ENCODE measurements around the gene FOXJ1. TPM values are rescaled to one million over a fixed set of nuclear protein-coding genes. Genes with fewer than 3 reads are reported as not detected.

The FOXJ1 gene
- total and polyA plus RNA-seq, 2 of the 8 experiments (the other 6 are each of a cell fraction or from before 2014, with no cell fraction given): 4.7 to 5.4 TPM

- no peak for TF ChIP-seq USF2 (IDR thresholded peaks at IDR 0.05; ENCODE audit: low read length)
- no peak for TF ChIP-seq TAF7 (optimal IDR thresholded peaks at IDR 0.05; ENCODE audit: borderline replicate concordance, low read depth, low read length)
- TF ChIP-seq RNF2 (IDR thresholded peaks at IDR 0.05; ENCODE audit: borderline replicate concordance, low read depth, low read length, missing control alignments, poor library complexity, severe bottlenecking): no peak
- no peak for TF ChIP-seq CEBPB (IDR thresholded peaks at IDR 0.05; ENCODE audit: low read depth, low read length)
- TF ChIP-seq TCF12 (IDR thresholded peaks at IDR 0.05; ENCODE audit: low read depth, low read length): no peak
- TF ChIP-seq FOSL1 (IDR thresholded peaks at IDR 0.05; ENCODE audit: insufficient read depth, low read depth, low read length): no peak
- TF ChIP-seq ASH2L (IDR thresholded peaks at IDR 0.05; ENCODE audit: low read length): no peak
- no peak for DNase-seq (ENCODE audit: low read depth in 1 of 2, low spot score in 2 of 2)
- H3K4ac ChIP-seq (replicated peaks; ENCODE audit: insufficient read length, low read depth, low read length): no peak overlapping the region
- no peak overlapping the region for H4K8ac ChIP-seq (ENCODE audit: extremely low read depth, insufficient read depth, low read length)
- no peak overlapping the region for H3K27ac ChIP-seq (ENCODE audit: low read depth, low read length)
- ChIA-PET CTCF (ENCODE audit: partially characterized antibody) (interaction anchor here (0.7 to 5.8 kb wide), 16 partner anchors 9 to 92 kb away, joined by 3 to 72 read pairs (median 4); no protein-coding TSS in a partner anchor), POLR2A (ENCODE audit: partially characterized antibody) (no interaction called here)
- H4K5ac ChIP-seq (ENCODE audit: insufficient read length, low read depth, low read length): no peak overlapping the region
- no peaks in the 10 kb centered on the region for H3K36me3 ChIP-seq (ENCODE audit: control insufficient read depth in 2 of 4, insufficient read depth in 4 of 4, low read length in 3 of 4)
- H3K56ac ChIP-seq (replicated peaks; ENCODE audit: insufficient read length, low read depth, low read length): no peak overlapping the region
- H3K4me1 ChIP-seq (replicated peaks in 1 of 4; ENCODE audit: control insufficient read depth in 3 of 4, insufficient read depth in 4 of 4, low read length in 3 of 4): peaks cover 0 to 4% (median 0%) of the 10 kb centered on the region in 4 experiments; a peak in 4 of 7 replicates
- H3K9me3 ChIP-seq (ENCODE audit: insufficient read depth in 2 of 2, low read depth in 1 of 2, low read length in 1 of 2): no peaks in the 10 kb centered on the region
- H3K23ac ChIP-seq (ENCODE audit: insufficient read length): no peak overlapping the region
- H2BK120ac ChIP-seq (replicated peaks; ENCODE audit: low read depth, low read length): no peak overlapping the region
- H2AK5ac ChIP-seq (ENCODE audit: low read depth, low read length): no peak overlapping the region
- H3K4me2 ChIP-seq (ENCODE audit: insufficient read depth in 1 of 2, low read depth in 2 of 2, low read length in 2 of 2): no peak overlapping the region
- no peak overlapping the region for H3K18ac ChIP-seq (ENCODE audit: extremely low read depth, low read length)
- no peak overlapping the region for H2BK15ac ChIP-seq (ENCODE audit: low read length)
- WGBS, 2 experiments (ENCODE audit: extremely low coverage in 1 of 2, insufficient coverage in 1 of 2, insufficient read length in 1 of 2, insufficient replicate concordance in 2 of 2, low coverage in 1 of 2, low lambda C conversion rate in 2 of 2, missing lambda C conversion rate in 1 of 2): 94% methylated on average over 4 of the region's 4 CpGs; no CpG with 5 or more reads in 1 of the 2 experiments
- no peak overlapping the region for H2BK5ac ChIP-seq (ENCODE audit: low read depth, low read length)
- FAIRE-seq: no peak
- no peak overlapping the region for H2BK20ac ChIP-seq (ENCODE audit: low read length)
- no peak overlapping the region for H4K91ac ChIP-seq (replicated peaks; ENCODE audit: insufficient read length, low read length)
- no peak overlapping the region for H2AFZ ChIP-seq (ENCODE audit: low read length)
- no peak overlapping the region for H2BK12ac ChIP-seq (ENCODE audit: low read depth, low read length)
- H3K27me3 ChIP-seq (replicated peaks in 1 of 4; ENCODE audit: control insufficient read depth in 3 of 4, extremely low read depth in 1 of 4, insufficient read depth in 3 of 4, low read length in 3 of 4): no peaks in the 10 kb centered on the region; a peak in 1 of 7 replicates
- no peaks in the 10 kb centered on the region for H3K79me1 ChIP-seq (ENCODE audit: low read depth, low read length)
- H3K23me2 ChIP-seq (ENCODE audit: low read depth, low read length): no peaks in the 10 kb centered on the region
- no peak overlapping the region for H3K4me3 ChIP-seq (ENCODE audit: extremely low read depth in 1 of 4, insufficient read depth in 2 of 4, low read depth in 3 of 4, low read length in 4 of 4)
- H3K79me2 ChIP-seq (ENCODE audit: control insufficient read depth in 1 of 2, insufficient read depth in 2 of 2, low read length in 2 of 2): no peaks in the 10 kb centered on the region
- no peak overlapping the region for H3K14ac ChIP-seq (ENCODE audit: insufficient read length)
- no peaks in the 10 kb centered on the region for H4K20me1 ChIP-seq (replicated peaks in 1 of 2; ENCODE audit: control insufficient read depth in 1 of 2, insufficient read depth in 2 of 2, low read length in 2 of 2)
- no peak overlapping the region for H3K9ac ChIP-seq (replicated peaks in 1 of 4; ENCODE audit: extremely low read depth in 1 of 4, low read depth in 3 of 4, low read length in 3 of 4)
Observed at GRCh38 chr17:76189247-76189646, 48.2 kb upstream of the FOXJ1 start.

Data from H1 (cell line).